Measurements from ENCODE around the gene KIF5A.
A peak's percentile ranks its signal among the peaks of the same experiment; 100 is the strongest.

The KIF5A gene

GRCh38 chr12:57535764-57536596 is 13.9 kb upstream of the KIF5A start:
- DNase-seq = no peak

- no peak for DNase-seq
These were observed 13.3 kb upstream of the KIF5A start for GRCh38 chr12:57536597-57536942.

- DNase-seq = no peak
These were observed 10.6 kb upstream of the KIF5A start for GRCh38 chr12:57539134-57539768.

- no peak for DNase-seq
These were observed 8.8 kb upstream of the KIF5A start for GRCh38 chr12:57541001-57541400.

GRCh38 chr12:57541717-57542116 is 8.1 kb upstream of the KIF5A start:
- no peak for DNase-seq

GRCh38 chr12:57543581-57543980 is 6.3 kb upstream of the KIF5A start:
- no peak for DNase-seq

- DNase-seq = peak; percentile 70
These were observed 3.9 kb upstream of the KIF5A start for GRCh38 chr12:57545809-57546437.

GRCh38 chr12:57546438-57547287 is 3.2 kb upstream of the KIF5A start, which contains the start of gene DCTN2:
TSS of gene DCTN2 (minus strand) at chr12:57547192. CDS start at chr12:57547063, 129 bp downstream.
- peak; percentile 96 for DNase-seq

- DNase-seq = no peak
These were observed 2.4 kb upstream of the KIF5A start for GRCh38 chr12:57547288-57548012.

- DNase-seq = no peak
These were observed 1.9 kb upstream of the KIF5A start for GRCh38 chr12:57548013-57548315.

GRCh38 chr12:57548488-57548887 is 1.4 kb upstream of the KIF5A start:
- DNase-seq = no peak

- DNase-seq = no peak
These were observed 488 bp upstream of the KIF5A start for GRCh38 chr12:57549203-57549908.

- DNase-seq = no peak
These were observed 1.1 kb downstream of the KIF5A start for GRCh38 chr12:57550641-57551549.

GRCh38 chr12:57551637-57552305 is 1.9 kb downstream of the KIF5A start:
- DNase-seq = no peak

- DNase-seq = no peak
These were observed 2.4 kb downstream of the KIF5A start for GRCh38 chr12:57552306-57552651.

GRCh38 chr12:57552835-57553313 is 3.0 kb downstream of the KIF5A start:
- DNase-seq = peak; percentile 26

GRCh38 chr12:57553343-57554202 is 3.7 kb downstream of the KIF5A start:
- DNase-seq = peak; percentile 56

- no peak for DNase-seq
These were observed 4.6 kb downstream of the KIF5A start for GRCh38 chr12:57554453-57554852.

- DNase-seq = no peak
These were observed 5.1 kb downstream of the KIF5A start for GRCh38 chr12:57554897-57555296.
